Nasal cavity respiratory epithelium epithelial cell of viscerocranial mucosa (primary cell): Measurements from ENCODE around the gene CFAP52. TPM values are rescaled to one million over a fixed set of nuclear protein-coding genes. Genes with fewer than 3 reads are reported as not detected.

Source experiments
- total RNA-seq: library from RNA; depleted of rRNA; stranded (reverse); fragments of >200 nt; gene quantifications from 2 replicates; pipeline ENCODE4 v1.2.3, GENCODE V29; 2014

Gene CFAP52, protein sequence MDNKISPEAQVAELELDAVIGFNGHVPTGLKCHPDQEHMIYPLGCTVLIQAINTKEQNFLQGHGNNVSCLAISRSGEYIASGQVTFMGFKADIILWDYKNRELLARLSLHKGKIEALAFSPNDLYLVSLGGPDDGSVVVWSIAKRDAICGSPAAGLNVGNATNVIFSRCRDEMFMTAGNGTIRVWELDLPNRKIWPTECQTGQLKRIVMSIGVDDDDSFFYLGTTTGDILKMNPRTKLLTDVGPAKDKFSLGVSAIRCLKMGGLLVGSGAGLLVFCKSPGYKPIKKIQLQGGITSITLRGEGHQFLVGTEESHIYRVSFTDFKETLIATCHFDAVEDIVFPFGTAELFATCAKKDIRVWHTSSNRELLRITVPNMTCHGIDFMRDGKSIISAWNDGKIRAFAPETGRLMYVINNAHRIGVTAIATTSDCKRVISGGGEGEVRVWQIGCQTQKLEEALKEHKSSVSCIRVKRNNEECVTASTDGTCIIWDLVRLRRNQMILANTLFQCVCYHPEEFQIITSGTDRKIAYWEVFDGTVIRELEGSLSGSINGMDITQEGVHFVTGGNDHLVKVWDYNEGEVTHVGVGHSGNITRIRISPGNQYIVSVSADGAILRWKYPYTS
- total RNA-seq, result 0.07 TPM in 1 of 2 replicates, not detected in the other

DNA sequence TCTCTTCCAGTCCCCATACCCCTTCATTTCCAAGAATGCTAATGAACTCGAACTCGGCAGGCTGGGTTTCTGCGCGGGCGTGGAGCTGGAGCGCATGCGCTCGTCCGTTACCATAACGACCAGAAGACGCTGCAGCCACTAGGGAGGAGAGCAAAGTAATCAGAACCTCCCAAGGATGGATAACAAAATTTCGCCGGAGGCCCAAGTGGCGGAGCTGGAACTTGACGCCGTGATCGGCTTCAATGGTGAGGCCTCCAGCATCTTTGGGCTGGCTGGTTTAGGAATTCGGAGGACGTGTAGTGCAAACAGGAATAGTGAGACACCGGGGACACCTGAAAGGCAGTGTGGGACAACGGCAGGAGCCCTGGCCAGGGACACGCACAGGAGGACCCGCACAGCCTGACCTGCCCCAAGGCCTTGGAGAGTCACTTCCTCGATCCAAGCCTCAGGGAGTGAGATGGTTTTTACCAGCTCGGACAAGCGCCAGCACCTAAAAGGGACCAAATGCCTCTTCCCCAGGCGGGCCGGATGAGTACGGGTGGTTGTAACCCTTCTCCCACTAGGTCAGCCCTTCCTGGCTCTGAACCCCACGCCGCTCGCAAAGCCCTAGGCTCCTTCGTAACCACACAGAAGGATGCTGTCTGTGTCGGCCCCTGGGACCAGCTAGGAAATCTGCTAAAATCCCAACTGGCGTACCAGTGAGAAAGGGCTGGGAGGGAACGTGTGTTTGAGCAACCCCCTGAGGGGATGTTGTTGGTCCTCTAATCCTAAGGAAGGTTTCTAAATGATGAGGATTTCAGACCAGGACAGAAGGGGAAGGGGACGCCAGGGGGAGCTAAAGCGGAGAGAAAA is at the start of gene CFAP52:
CFAP52 (plus strand) TSS at position 122 of the 852 bp plus-strand sequence; CDS start at position 176, 54 bp downstream.

DNA sequence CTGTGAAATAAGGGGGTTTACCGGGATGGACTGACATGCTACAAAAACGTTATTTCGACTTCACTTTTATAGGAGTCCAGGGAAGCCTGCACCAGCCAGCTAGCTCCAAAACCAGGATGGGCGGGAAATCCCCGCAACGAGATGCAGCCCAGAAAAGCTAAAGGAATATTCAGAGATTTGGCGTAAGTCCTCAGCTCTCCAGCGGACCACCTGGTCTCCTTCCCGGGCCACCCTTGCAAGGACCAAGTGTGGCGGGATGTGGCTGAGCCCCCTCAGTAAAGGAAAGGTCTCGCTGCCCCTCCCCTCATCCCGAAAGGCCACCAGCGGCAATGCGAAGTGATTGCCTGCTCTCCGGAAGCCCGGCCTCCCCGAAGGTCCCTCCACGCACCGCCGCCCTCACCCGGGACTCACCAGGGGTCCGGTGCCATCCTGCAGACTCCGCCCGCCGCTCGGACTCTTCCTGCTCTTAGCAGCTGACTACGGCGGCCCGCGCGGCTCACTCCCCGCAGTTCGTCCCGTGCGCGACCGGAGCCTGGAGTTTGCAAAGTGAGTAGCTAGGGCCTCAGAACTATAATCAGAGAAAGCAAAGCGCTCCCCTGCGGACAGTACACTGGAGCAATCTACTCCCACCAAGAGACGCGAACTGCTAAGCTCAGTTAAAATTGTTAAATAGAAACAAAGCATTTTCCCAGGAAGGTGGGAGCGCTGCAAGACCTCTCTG is 901 bp upstream of the CFAP52 start, which contains the start of gene STX8:
STX8 (minus strand) TSS at position 440 of the 721 bp plus-strand sequence; CDS start at position 428, 12 bp downstream.

DNA sequence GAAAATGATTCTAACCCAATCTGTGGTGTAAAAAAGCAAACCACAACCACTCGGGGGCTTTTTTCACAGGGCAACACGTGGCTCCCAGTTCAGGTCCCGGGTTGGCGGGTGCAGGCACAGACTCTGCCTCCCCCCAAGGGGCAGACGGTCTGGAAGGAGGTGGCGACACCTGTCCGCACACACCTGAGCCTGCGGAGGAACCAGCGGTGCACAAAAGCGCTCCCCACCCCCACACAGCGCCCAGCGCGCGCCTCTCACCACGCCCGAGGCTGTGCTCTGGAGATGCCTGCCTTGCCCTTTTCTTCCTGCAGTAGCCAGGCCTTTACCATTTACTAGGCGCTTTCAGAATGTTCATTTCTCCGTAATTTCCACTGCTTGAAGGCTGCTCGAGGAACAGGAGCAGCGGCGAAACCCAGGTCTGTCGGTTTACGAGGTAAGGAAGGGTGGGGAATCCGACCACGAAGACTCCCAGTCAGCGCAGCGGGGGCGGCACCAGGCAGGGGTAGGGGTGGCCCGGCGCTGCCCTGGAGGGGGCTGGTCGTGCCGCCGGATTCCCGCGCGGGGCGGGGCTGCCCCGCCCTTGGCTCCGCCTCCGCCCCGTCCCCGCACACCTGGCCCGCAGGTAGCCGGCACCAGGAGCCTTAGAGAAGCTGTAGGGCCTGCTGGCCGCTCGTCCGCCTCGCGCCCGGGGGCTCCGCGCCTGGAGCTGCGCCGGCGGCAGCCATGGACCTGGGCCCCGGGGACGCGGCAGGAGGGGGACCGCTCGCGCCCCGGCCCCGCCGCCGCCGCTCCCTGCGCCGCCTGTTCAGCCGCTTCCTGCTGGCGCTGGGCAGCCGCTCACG is 68.7 kb downstream of the CFAP52 start, which contains the start of gene USP43:
USP43 (plus strand) TSS at position 608 of the 842 bp plus-strand sequence; CDS start at position 724, 116 bp downstream.

Other genes with a start within 250 kb of the CFAP52 start
- 80.3 and 115 TPM in 2 replicates for gene STX8, start 822 bp upstream of the CFAP52 start, total RNA-seq
- 11.3 and 11.6 TPM in 2 replicates for gene USP43, start 68.9 kb downstream of the CFAP52 start, total RNA-seq
- gene DHRS7C, start 214.9 kb downstream of the CFAP52 start, total RNA-seq, result not detected in 2 replicates
- gene GSG1L2, start 245.4 kb downstream of the CFAP52 start, total RNA-seq, result not detected in 2 replicates
- 0.14 TPM in 1 of 2 replicates, not detected in the other for gene GLP2R, start 249.3 kb downstream of the CFAP52 start, total RNA-seq